Neural progenitor cell (in vitro differentiated cells): ENCODE results near the gene ADK.

ENCODE experiments used
- EZH2phosphoT487 ChIP-seq: fragments of 200-600 bp; sonication (generic); IDR thresholded peaks from 2 replicates; pipeline ENCODE4 v1.6.1; 2017; ENCODE audit warnings: antibody characterized with exemption
- TF ChIP-seq, protein P1 (sequence below): fragments of 200-600 bp; sonication (generic); IDR thresholded peaks from 2 replicates; pipeline ENCODE4 v1.5.1; 2017; ENCODE audit warnings: antibody characterized with exemption, mild to moderate bottlenecking

- TF ChIP-seq, protein P1, sequence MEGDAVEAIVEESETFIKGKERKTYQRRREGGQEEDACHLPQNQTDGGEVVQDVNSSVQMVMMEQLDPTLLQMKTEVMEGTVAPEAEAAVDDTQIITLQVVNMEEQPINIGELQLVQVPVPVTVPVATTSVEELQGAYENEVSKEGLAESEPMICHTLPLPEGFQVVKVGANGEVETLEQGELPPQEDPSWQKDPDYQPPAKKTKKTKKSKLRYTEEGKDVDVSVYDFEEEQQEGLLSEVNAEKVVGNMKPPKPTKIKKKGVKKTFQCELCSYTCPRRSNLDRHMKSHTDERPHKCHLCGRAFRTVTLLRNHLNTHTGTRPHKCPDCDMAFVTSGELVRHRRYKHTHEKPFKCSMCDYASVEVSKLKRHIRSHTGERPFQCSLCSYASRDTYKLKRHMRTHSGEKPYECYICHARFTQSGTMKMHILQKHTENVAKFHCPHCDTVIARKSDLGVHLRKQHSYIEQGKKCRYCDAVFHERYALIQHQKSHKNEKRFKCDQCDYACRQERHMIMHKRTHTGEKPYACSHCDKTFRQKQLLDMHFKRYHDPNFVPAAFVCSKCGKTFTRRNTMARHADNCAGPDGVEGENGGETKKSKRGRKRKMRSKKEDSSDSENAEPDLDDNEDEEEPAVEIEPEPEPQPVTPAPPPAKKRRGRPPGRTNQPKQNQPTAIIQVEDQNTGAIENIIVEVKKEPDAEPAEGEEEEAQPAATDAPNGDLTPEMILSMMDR: no peak
- no peak for TF ChIP-seq EZH2phosphoT487
These were observed 113.0 kb downstream of the ADK start for GRCh38 chr10:74263996-74264395.
